Forelimb muscle (tissue), 1 donor: ENCODE data around the gene ATP6V0D1. TPM values are rescaled to one million over a fixed set of nuclear protein-coding genes. Genes with fewer than 3 reads are reported as not detected.

Experiments
- DNase-seq: peaks from one replicate; pipeline ENCODE4 v3.0.0-alpha.2; 2013; ENCODE audit warnings: low read depth
- polyA plus RNA-seq: library from polyadenylated mRNA; unstranded; fragments of 120-200 nt; gene quantifications from one replicate; pipeline ENCODE4 v1.2.1, GENCODE V29; 2013; ENCODE audit not compliant: insufficient read length

ATP6V0D1 gene
- polyA plus RNA-seq, 1 donor = 61.4 TPM

DNA sequence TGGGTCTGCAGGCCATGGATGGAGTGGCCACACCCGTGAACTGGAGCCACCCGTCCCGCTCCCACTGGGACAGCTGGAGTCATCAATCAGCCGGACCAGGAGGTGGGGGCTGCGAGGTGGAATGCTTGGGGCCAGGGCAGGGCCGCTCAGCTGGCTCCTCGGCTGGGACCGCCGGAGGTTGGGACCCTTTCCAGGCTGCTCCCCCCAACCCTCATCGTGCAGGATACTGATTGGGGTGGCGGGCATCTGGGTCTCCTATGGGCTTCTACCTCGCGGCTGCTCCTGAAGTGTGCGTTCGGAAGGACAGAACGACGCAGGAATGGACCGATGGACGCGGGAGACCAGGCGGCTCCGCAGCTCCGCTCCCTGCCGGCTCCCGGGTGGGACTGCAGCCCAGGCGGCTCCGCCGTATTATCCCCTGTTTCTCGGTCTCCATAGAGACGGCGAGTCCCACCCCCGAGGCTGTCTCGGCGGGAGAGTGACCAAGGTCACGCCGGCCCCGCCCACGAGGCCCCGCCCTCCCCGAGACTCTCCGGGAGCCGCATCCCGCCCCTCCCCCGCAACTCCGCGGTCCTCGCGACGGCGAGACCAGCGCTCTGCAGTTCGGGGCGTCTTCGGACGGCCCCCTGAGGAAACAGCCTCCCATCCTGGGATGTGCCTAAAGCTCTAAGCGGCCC, 87.7 kb downstream of the ATP6V0D1 start, which contains the start of gene TPPP3:
TPPP3 (minus strand) TSS at position 388 of the 677 bp plus-strand sequence. CDS start 2,387 bp downstream, outside the sequence.
- peak; percentile 68 for DNase-seq

DNA sequence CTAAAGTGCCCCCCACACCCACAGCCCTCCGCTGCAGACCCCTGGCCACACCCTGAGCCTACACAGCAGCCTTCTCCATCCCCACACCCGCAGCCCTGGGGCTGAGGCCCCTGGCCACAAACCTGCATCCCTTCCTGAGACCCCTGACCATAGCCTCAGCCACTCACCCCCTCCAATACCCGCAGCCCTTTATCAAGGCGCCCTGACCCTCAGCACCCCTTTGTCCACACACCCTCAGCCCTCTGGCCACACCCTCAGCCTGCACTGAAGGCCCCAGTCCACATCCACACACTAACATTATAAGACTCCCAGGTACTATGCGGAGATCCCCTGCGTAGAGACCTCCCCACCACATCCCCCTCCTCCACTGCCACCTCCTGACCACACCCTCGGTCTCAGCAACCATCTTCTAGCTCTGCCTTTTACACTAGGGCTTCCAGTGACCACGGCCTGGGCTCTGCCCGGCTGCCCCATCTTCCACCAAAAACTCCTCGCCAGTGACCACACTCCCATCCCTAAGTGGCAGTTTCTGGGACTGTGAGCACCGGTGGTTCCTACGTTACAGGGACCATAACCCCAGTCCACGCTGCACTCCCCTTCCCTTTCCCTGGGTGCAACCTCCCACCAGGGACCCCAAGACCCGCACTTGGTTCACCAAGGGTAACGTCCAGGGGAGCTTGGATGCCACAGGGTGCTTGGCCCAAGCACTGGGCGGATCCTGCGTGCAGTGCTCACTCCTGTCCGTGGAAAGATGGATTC, 88.5 kb downstream of the ATP6V0D1 start:
- no peak for DNase-seq

DNA sequence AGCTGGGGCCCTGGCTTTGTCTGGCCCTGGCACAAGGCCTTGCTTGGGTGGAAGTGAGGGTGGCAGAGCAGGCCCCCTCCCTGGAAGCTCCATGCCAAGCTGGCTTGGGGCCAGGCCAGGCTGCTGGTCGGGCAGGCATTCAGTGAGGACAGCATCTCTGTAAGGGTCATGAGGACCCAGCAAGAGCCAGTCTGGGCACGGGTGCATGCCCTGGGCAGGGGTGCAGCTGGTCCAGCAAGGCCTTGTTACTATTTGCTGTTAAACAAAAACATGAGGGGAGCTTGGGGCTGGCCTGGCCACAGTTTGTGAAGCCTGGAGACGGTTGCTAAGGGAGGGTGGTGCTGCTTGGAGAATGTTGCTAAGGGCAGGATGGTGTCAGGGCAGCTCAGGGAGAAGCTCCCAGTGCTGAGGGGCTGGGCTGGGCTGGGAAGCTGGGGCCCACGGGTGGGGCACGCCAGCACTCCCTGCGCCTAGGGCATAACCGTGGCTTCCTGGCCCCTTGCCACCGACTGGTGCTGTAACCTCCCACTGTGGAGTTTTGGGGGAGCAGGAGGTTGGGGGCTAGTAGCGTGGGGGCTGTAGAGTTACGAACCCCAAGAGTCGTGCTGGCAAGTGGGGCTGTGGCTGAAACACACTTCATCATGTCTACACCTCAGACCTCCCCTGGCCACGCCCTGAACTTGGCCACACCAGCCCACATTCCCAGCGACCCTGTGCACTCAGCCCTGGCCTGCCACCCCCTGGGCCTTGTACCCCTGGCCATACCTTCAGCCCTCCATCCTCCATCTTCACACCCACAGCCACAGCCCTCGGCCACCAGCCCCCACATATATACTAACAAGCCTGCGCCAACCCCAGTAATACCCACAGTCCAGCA, 89.3 kb downstream of the ATP6V0D1 start:
- DNase-seq = no peak

DNA sequence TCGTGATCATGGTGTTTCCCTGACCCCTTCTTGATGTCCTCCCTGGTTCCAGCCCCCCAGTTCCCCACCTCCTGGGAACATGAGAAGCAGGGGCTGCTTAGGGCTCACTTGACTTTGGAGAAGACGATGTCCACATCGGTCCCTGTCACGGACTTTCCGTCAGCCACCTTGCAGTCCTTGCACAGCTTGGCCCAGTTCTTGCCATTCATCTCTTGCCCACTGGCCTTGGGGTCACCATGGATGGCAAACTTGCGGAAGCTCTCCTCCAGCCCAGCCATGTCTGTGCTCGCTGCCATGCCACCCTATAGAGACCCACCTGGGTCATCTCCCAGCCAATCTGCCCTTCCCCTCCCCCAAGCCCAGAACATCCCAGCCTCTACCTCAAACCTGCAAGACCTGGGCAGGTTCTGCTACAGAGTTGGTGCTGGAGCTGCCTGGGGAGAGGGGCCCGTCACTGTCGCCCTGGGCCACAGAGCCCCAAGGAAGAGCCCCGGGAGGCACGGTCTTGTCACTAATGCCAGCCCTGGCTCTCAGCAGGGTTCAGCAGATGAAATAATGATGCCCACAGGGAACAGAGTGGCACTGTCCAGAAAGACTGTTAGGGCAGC, 90.0 kb downstream of the ATP6V0D1 start:
- no peak for DNase-seq

DNA sequence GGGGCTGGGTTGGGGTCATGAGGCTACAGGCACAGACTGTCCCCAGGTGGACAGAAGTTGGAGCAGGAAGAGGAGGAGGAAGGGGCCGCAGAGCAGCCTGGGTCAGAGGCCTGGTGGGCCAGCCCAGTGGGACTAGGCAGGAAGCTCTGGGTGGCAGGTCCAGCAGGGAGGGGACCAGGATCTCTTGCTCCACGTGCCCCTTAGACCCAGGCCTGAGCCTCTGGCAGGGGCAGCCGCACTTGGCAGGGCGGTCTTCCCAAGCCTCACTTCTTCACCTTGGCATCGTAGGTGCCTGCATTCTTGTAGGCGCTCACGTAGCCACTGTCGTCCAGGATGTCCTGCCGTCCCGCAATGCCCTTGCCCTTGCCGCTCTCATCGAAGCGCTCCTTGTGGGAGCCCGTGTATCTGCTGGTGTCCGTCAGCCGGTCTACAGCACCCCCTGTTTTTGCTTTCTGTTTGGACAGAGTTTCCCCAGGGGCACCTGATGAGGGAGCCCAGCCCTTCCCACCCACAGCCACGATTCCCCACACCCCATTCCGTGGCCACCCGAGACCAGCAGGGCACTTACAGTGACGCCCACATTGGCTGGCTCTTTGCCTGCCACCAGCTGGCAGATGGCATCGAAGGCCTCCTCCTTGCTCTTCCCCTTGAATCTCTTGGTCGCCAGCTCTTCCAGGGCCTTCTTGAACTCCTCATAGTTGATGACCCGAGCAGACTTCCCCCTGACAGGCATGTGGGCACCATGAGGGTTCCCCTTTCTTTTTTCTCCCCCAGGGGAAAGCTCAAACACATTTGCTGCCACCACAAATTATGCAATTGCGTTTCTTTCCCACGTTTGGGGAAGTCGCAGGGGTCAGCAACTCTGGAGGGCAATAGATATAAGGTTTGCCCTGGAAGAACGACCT, 90.8 kb downstream of the ATP6V0D1 start:
- DNase-seq = no peak

DNA sequence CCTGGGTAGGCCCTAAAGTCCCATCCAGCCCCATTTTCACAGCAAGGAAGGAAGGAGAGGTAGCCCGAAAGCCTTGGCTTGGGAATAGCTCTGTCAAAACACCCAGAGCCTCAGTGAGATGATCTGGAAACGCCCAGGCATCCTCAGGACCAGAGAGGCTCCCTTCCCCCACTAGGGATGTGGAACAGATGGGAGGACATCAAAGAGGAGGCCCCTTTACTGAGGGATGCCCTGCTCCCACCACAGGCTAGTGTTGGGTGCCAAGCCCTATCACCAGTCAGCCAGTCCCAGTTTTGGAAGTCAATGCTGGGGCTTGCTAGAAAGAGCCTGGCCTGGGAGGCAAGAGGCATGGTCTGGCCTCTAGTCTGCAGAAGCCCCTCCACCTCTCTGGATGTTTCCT, 92.4 kb downstream of the ATP6V0D1 start:
- no peak for DNase-seq

DNA sequence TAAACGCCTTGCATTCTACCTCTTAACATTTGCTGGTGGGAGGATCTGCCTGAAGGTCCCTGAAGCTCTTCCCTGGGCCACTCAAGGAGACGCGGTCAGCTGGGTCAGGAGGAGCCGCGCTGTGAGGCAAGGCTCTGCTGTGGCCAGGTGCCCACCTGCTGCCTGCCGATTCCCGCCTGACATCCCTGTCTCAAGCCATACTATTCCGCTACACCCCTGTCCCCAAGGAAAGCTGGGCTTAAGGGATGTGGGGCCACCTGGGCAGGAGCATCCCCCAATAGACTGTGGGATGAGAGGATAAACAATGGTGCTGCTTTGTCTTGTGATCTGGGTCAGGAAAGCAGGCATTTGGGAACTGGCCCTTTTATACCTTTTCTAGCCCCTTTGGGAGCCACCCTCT, 92.8 kb downstream of the ATP6V0D1 start:
- no peak for DNase-seq

Other genes with a start within 250 kb of the ATP6V0D1 start
- gene FHOD1, start 233.7 kb downstream of the ATP6V0D1 start, polyA plus RNA-seq = 24.6 TPM
- gene SLC9A5, start 232.2 kb downstream of the ATP6V0D1 start, polyA plus RNA-seq = 1.2 TPM
- 9.9 TPM for gene PLEKHG4, start 201.6 kb downstream of the ATP6V0D1 start, polyA plus RNA-seq
- gene KCTD19, start 154.4 kb downstream of the ATP6V0D1 start, polyA plus RNA-seq = 0.32 TPM
- gene LRRC36, start 154.3 kb downstream of the ATP6V0D1 start, polyA plus RNA-seq = 0.47 TPM
- gene TPPP3, start 87.7 kb downstream of the ATP6V0D1 start, polyA plus RNA-seq = 497 TPM
- gene ZDHHC1, start 64.7 kb downstream of the ATP6V0D1 start, polyA plus RNA-seq = 18.9 TPM
- 11.1 TPM for gene HSD11B2, start 50.0 kb downstream of the ATP6V0D1 start, polyA plus RNA-seq
- not detected for gene AGRP, start 2.4 kb upstream of the ATP6V0D1 start, polyA plus RNA-seq
- gene RIPOR1, start 47.7 kb upstream of the ATP6V0D1 start, polyA plus RNA-seq = 46.5 TPM
- 35.8 TPM for gene CTCF, start 81.4 kb upstream of the ATP6V0D1 start, polyA plus RNA-seq
- 0.24 TPM for gene CARMIL2, start 164.0 kb upstream of the ATP6V0D1 start, polyA plus RNA-seq
- 14.3 TPM for gene ACD, start 179.1 kb upstream of the ATP6V0D1 start, polyA plus RNA-seq
- gene PARD6A, start 179.8 kb upstream of the ATP6V0D1 start, polyA plus RNA-seq = 1.0 TPM
- 7.6 TPM for gene ENKD1, start 185.6 kb upstream of the ATP6V0D1 start, polyA plus RNA-seq
- 2.4 TPM for gene C16orf86, start 185.7 kb upstream of the ATP6V0D1 start, polyA plus RNA-seq
- 13.5 TPM for gene GFOD2, start 238.2 kb upstream of the ATP6V0D1 start, polyA plus RNA-seq